AG04450 (cell line): Measurements from ENCODE around the gene CAMSAP2. TPM values are rescaled to one million over a fixed set of nuclear protein-coding genes. Genes with fewer than 3 reads are reported as not detected.
"Not testable (repeated sequence)": the region's sequence is repeated elsewhere in the genome, so short reads cannot be mapped to it uniquely, and the experiment has no call there.

Source experiments
- CTCF ChIA-PET: fragments of 300-600, 350-600 bp; formaldehyde crosslinking; extraction: SDS; loops from one replicate; lab custom pipeline; 2022; ENCODE audit warnings: antibody characterized with exemption, inconsistent platforms; lab: Charles Lee
- POLR2A ChIA-PET: fragments of 350-600 bp; formaldehyde crosslinking; extraction: SDS; loops from one replicate; lab custom pipeline; 2021; ENCODE audit warnings: antibody characterized with exemption, inconsistent platforms; lab: Yijun Ruan, JAX
- DNase-seq: peaks from one replicate; pipeline ENCODE4 v3.0.0-alpha.2; 2011; ENCODE audit warnings: low read depth, low spot score
- H3K27ac ChIP-seq: one replicate; pipeline ENCODE4 v1.5.1; 2012; ENCODE audit warnings: low read depth, low read length, control low read depth
- H3K27me3 ChIP-seq: one replicate; pipeline ENCODE4 v1.6.0; 2012; ENCODE audit warnings: low read length; ENCODE audit not compliant: control insufficient read depth, insufficient read depth
- H3K4me3 ChIP-seq: 2 replicates; pipeline ENCODE4 v1.5.1; 2011; ENCODE audit warnings: mild to moderate bottlenecking, low read depth, low read length, control low read depth
- H3K9me3 ChIP-seq: 2 replicates; pipeline ENCODE4 v1.5.1; 2012; ENCODE audit warnings: low read length; ENCODE audit not compliant: control insufficient read depth, insufficient read depth
- polyA plus RNA-seq: library from polyadenylated mRNA; depleted of rRNA; stranded (reverse); fragments of >200 nt; gene quantifications from 2 replicates; pipeline ENCODE4 v1.2.3, GENCODE V29; 2011
- TF ChIP-seq, protein P1 (sequence below): IDR thresholded peaks from 2 replicates; pipeline ENCODE4 v1.5.1; 2011; ENCODE audit warnings: low read depth, low read length, control low read depth, inconsistent platforms

The CAMSAP2 gene
- polyA plus RNA-seq, 1 experiment, result 24.2 TPM

DNA sequence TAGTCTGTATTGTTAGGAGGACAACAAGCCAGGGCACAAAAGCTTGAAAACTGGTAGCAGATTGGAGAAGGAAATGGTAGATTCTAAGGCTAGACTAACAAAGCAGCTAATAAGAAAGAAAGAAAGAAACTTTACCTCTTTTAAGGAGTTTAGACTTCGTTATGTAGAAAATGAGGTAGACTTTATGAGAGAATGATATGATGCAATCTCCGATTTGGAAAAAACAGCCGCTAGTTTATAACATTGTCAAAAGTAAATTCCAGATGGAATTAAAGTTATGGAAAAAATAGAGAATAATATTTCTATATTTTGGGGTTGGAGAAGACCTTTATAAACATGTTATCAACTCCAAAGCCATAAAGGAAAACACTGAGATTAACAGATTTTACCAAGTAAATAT lies 67.0 kb downstream of the CAMSAP2 start:
- POLR2A ChIA-PET, result interaction anchor here (0.6 kb wide), 1 partner anchor 184 kb away, joined by 5 read pairs; no protein-coding TSS in a partner anchor
- Histone ChIP-seq H3K27ac (no peak overlapping the region), H3K4me3 (no peak overlapping the region), H3K27me3 (no peaks in the 10 kb centered on the region), H3K9me3 (no peaks in the 10 kb centered on the region)
- CTCF ChIA-PET, result interaction anchor here (3.0 kb wide), 1 partner anchor 183 kb away, joined by 14 read pairs; no protein-coding TSS in a partner anchor
- TF ChIP-seq, protein P1, sequence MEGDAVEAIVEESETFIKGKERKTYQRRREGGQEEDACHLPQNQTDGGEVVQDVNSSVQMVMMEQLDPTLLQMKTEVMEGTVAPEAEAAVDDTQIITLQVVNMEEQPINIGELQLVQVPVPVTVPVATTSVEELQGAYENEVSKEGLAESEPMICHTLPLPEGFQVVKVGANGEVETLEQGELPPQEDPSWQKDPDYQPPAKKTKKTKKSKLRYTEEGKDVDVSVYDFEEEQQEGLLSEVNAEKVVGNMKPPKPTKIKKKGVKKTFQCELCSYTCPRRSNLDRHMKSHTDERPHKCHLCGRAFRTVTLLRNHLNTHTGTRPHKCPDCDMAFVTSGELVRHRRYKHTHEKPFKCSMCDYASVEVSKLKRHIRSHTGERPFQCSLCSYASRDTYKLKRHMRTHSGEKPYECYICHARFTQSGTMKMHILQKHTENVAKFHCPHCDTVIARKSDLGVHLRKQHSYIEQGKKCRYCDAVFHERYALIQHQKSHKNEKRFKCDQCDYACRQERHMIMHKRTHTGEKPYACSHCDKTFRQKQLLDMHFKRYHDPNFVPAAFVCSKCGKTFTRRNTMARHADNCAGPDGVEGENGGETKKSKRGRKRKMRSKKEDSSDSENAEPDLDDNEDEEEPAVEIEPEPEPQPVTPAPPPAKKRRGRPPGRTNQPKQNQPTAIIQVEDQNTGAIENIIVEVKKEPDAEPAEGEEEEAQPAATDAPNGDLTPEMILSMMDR, result no peak
- DNase-seq, result no peak

DNA sequence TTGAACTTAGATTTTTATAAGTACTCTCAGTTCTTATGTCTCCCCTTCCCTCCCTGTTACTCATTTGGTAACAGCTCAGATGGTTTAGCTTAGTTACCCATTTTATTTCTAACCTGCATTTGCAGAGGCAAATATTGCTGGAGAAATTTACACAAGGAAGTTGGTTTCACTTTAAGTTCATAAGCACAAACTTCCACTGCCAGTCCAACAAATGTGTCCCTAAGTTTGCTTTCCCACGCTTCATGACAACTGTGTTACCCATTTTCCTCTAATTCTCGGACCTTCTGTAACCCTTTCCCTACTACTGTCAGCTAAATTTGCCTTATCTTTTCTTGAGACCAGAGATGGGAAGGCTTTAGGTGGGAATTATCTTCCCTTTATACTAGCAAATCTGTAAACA lies 70.2 kb downstream of the CAMSAP2 start:
- Histone ChIP-seq H3K27ac (no peak overlapping the region), H3K4me3 (no peak overlapping the region), H3K27me3 (no peaks in the 10 kb centered on the region), H3K9me3 (no peaks in the 10 kb centered on the region)
- ChIA-PET CTCF (interaction anchor here (0.6 to 1.6 kb wide), 2 partner anchors 26 to 187 kb away, joined by 5 to 7 read pairs; no protein-coding TSS in a partner anchor), POLR2A (no interaction called here)
- DNase-seq, result no peak
- TF ChIP-seq, protein P1, result no peak

DNA sequence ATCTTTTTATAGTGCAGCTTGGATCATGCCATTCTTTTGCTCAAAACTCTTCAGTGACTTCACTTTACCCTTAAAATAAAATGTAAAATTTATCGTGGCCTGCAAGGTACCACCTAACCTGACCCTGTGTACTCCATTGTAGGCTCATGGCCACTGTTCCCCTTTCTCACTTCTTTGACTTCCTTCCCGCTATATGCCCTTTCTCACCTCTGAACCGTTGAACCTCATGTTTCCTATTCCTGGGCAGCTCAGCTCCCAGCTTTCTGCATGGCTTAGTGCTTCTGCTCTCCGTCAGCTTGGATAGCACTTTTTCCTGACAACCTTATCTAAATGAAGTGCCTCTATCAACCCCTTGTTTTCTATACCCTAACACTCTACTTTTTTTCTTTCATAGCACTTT lies 73.0 kb downstream of the CAMSAP2 start:
- ChIA-PET CTCF (no interaction called here), POLR2A (no interaction called here)
- H3K27me3 ChIP-seq, result no peaks in the 10 kb centered on the region
- no peak overlapping the region for H3K27ac ChIP-seq
- no peak for DNase-seq
- TF ChIP-seq, protein P1, result no peak
- no peaks in the 10 kb centered on the region for H3K9me3 ChIP-seq
- H3K4me3 ChIP-seq, result no peak overlapping the region

DNA sequence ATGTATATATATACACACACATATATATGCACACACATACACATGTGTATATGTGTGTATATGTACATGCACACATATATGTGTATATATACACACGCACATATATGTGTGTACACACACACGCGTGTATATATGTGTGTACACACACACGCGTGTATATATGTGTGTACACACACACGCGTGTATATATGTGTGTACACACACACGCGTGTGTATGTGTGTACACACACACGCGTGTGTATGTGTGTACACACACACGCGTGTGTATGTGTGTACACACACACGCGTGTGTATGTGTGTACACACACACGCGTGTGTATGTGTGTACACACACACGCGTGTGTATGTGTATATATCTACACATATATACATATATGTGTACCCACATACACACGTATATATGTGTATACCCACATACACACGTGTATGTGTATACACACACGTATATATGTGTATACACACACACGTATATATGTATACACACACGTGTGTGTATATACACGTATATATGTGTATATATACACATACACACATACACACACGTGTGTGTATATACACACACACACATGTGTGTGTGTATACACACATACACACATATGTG lies 78.0 kb downstream of the CAMSAP2 start:
- DNase-seq, H3K27ac ChIP-seq, H3K27me3 ChIP-seq, H3K9me3 ChIP-seq, POLR2A ChIA-PET, H3K4me3 ChIP-seq: not testable (repeated sequence)
- CTCF ChIA-PET, result interaction anchor here (1.3 kb wide), 1 partner anchor 14 kb away, joined by 3 read pairs; no protein-coding TSS in a partner anchor

DNA sequence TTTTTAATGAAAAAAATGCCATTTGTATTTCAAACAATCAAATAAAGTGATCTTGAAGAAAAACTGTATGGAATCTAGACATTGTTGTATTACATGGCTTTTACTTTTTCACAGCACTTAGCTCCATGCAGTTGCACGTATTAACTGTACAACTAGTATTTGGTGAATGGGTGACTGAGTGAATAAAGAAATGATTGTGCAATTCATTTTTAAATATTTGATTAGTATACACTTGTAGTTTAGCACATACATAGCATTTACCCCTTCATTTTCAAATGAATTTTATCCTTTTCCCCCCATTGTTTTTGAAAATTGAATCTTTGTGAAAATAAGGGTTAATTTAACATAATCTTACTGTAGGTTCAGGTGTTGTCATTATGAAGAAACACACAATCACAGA lies 79.6 kb downstream of the CAMSAP2 start:
- DNase-seq, result no peak
- H3K9me3 ChIP-seq, result no peaks in the 10 kb centered on the region
- H3K27ac ChIP-seq, result no peak overlapping the region
- TF ChIP-seq, protein P1, result no peak
- ChIA-PET CTCF (interaction anchor here (0.6 to 1.3 kb wide), 2 partner anchors 16 to 196 kb away, joined by 3 read pairs; no protein-coding TSS in a partner anchor), POLR2A (no interaction called here)
- no peaks in the 10 kb centered on the region for H3K27me3 ChIP-seq
- no peak overlapping the region for H3K4me3 ChIP-seq
